HG03060 (cell line): ENCODE results near the gene FXR1.
"Not testable (repeated sequence)": the region's sequence is repeated elsewhere in the genome, so short reads cannot be mapped to it uniquely, and the experiment has no call there.

ENCODE experiments used
- ATAC-seq: cut with Tn5 transposase; IDR thresholded peaks from one replicate; pipeline ENCODE4 v1.9.1; 2021; ENCODE audit warnings: low read depth, moderate number of reproducible peaks; ENCODE audit not compliant: unreplicated experiment

FXR1 gene

GRCh38 chr3:181003469-181003868 lies 91.0 kb downstream of the FXR1 start:
- ATAC-seq = not testable (repeated sequence)

GRCh38 chr3:181006541-181006940 lies 94.1 kb downstream of the FXR1 start:
- no peak for ATAC-seq

DNA sequence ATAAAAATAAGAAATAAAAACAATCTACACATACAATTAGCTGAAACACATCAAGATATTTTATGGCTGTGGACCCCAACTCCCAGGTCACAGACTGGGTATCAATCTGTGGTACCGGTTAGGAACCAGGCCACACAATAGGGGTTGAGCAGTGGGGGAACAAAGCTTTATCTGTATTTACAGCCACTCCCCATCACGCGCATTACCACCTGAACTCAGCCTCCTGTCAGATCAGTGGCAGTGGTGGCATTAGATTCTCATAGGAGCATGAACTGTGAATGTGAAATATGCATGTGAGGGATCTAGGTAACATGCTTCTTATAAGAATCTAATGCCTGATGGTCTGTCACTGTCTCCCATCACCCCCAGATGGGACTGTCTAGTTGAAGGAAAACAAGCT lies 94.8 kb downstream of the FXR1 start:
- no peak for ATAC-seq

DNA sequence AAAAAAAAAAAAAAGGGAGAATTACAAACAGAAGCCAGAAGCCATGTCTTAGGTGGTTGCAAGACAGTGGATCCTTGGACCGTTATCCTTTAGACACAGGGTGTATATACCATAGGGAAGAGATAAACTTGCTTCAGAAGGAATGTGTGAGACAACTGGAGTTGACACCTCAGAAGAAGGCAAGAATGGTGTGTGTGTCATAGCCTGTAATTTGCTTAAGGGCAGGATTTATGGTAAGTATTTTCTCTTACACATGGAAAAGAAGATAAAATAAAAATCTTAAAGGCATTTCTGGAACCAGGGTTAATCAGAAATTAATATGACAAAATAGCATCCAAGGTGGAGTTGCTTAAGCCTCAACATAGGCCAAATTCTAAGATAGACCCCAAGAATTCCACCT lies 96.3 kb downstream of the FXR1 start:
- no peak for ATAC-seq

DNA sequence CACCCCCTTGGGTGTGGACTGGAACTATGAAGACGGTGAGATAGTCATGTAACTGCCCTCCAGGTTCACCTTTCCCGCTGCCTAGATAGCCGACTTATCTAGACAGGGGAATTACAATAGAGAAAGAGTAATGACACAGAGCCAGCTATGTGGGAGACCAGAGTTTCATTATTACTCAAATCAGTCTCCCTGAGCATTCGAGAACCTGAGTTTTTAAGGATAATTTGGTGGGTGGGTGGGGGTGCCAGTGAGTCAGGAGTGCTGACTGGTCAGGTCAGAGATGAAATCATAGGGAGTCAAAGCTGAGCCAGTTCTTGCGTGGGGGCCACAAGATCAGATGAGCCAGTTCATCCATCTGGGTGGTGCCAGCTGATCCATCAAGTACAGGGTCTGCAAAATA lies 96.8 kb downstream of the FXR1 start:
- no peak for ATAC-seq

DNA sequence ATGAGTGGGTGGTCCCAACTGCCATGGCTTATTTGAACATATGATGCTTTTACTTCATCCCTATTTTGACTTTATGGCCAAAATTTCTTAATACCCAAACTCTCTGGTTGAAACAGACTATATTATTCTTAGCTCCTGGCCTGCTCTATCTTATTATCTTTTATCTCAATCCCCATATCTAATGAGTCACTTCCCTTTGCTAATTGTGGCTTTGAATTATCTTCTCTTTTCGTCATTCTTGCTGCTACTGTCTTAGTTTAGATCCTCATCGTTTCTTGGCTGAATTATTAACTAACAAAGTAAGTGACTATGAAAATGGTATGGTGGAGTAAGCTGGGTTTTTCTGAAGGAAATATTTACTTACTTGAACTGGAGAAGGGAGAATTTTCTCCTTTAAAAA lies 105.2 kb downstream of the FXR1 start:
- no peak for ATAC-seq

DNA sequence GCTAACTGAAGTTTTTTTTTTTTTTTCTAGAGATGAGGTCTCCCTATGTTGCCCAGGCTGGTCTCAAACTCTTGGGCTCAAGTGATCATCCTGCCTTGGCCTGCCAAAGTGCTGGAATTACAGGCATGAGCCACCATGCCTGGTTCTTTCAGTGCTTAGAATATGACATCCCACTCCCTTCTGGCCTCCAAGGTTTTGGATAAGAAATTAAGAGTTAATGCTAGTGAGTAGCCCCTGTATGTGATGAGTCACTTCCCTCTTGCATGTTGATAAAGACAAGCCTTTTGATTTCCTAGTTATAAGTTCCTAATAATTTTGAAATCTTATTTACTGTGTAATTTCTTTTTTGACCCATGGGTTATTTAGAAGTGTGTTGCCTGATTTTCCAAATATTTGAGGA lies 112.7 kb downstream of the FXR1 start:
- ATAC-seq = no peak

DNA sequence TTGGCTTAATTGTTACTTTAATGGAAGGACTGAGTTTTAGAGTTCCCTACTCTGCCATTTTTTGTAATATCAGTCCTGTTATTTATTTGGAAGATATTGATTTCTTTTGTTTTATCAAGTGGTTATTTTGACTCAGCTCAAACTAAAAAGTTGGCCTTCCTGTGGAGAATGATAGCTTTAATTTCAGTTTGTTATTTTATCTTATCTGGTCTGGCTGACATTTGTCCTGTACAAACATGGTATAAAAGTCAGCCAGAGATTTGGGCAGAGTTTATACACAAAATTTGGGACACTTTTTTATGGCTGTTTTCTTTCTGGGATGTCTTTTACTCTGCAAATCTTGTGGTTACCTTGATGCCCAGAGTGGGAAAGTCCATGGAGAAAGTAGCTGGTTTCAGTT lies 118.5 kb downstream of the FXR1 start:
- ATAC-seq = no peak
